Testis (tissue), 2 donors: ENCODE results near the gene AGFG2.

ENCODE experiments used
- CTCF ChIP-seq, 3 experiments: fragments of 450-650 bp in 2 of 3; fragments of 200-600 bp in 1 of 3; sonication (generic) in 1 of 3; IDR thresholded peaks; one replicate each; pipeline ENCODE4 v1.5.1; 2016 to 2019; ENCODE audit warnings: antibody characterized with exemption in 3 of 3, mild to moderate bottlenecking in 2 of 3, moderate library complexity in 1 of 3
- POLR2A ChIP-seq: fragments of 450-650 bp; IDR thresholded peaks from one replicate; pipeline ENCODE4 v1.6.1; 2017; ENCODE audit warnings: antibody characterized with exemption, mild to moderate bottlenecking, moderate library complexity

GRCh38 chr7:100604028-100604975, 65.3 kb downstream of the AGFG2 start:
- TF ChIP-seq CTCF (IDR thresholded peaks at IDR 0.05) (peak; percentile 2 to 26 (median 19)), POLR2A (no peak)
